ENCODE measurements around the gene POLR3C.

Gene POLR3C

GRCh38 chr1:145871994-145872924 is 48.3 kb downstream of the POLR3C start:
- no peak for DNase-seq (ENCODE audit: low read depth in 2 of 3, low spot score in 2 of 3)

GRCh38 chr1:145874646-145875045 is 50.6 kb downstream of the POLR3C start:
- DNase-seq (ENCODE audit: low read depth in 2 of 3, low spot score in 2 of 3): no peak

GRCh38 chr1:145877923-145878486 is 54.0 kb downstream of the POLR3C start:
- no peak for DNase-seq (ENCODE audit: low read depth in 2 of 3, low spot score in 2 of 3)

- DNase-seq (ENCODE audit: low read depth in 2 of 3, low spot score in 2 of 3): no peak
These were observed 54.7 kb downstream of the POLR3C start for GRCh38 chr1:145878724-145879123.

GRCh38 chr1:145879775-145880174 is 55.8 kb downstream of the POLR3C start:
- no peak for DNase-seq (ENCODE audit: low read depth in 2 of 3, low spot score in 2 of 3)

- DNase-seq (ENCODE audit: low read depth in 2 of 3, low spot score in 2 of 3): no peak
These were observed 60.7 kb downstream of the POLR3C start for GRCh38 chr1:145884675-145885074.

GRCh38 chr1:145885738-145886287 is 61.8 kb downstream of the POLR3C start, which contains the start of gene ANKRD35:
Gene ANKRD35, minus strand, starts transcription at chr1:145885866. Its CDS starts 108 bp downstream, at chr1:145885758.
- DNase-seq (ENCODE audit: low read depth in 2 of 3, low spot score in 2 of 3): peak; percentile 62 to 73 (median 65)

- DNase-seq (ENCODE audit: low read depth in 2 of 3, low spot score in 2 of 3): no peak
These were observed 62.4 kb downstream of the POLR3C start for GRCh38 chr1:145886390-145886789.

GRCh38 chr1:145886816-145887215 is 62.8 kb downstream of the POLR3C start:
- no peak for DNase-seq (ENCODE audit: low read depth in 2 of 3, low spot score in 2 of 3)

GRCh38 chr1:145887631-145888030 is 63.6 kb downstream of the POLR3C start:
- no peak for DNase-seq (ENCODE audit: low read depth in 2 of 3, low spot score in 2 of 3)

- no peak for DNase-seq (ENCODE audit: low read depth in 2 of 3, low spot score in 2 of 3)
These were observed 65.7 kb downstream of the POLR3C start for GRCh38 chr1:145889722-145890121.

- DNase-seq (ENCODE audit: low read depth in 2 of 3, low spot score in 2 of 3): no peak
These were observed 67.1 kb downstream of the POLR3C start for GRCh38 chr1:145891143-145891542.

- DNase-seq (ENCODE audit: low read depth in 2 of 3, low spot score in 2 of 3): peak in 1 of 3 experiments; percentile 8
These were observed 67.8 kb downstream of the POLR3C start for GRCh38 chr1:145891587-145892485.

GRCh38 chr1:145892486-145893087 is 68.6 kb downstream of the POLR3C start:
- no peak for DNase-seq (ENCODE audit: low read depth in 2 of 3, low spot score in 2 of 3)

- DNase-seq (ENCODE audit: low read depth in 2 of 3, low spot score in 2 of 3): no peak
These were observed 69.5 kb downstream of the POLR3C start for GRCh38 chr1:145893306-145894055.

Measured in activated CD8-positive, alpha-beta memory T cell treated with anti-CD3 and anti-CD28 coated beads for 48 hours (primary cell).